Activated naive CD8-positive, alpha-beta T cell treated with anti-CD3 and anti-CD28 coated beads, Interleukin-2, amount 50 U/mL, for 24 hours (primary cell): Measurements from ENCODE around the gene LCMT1.
A peak's percentile ranks its signal among the peaks of the same experiment; 100 is the strongest.
"Not testable (repeated sequence)": the region's sequence is repeated elsewhere in the genome, so short reads cannot be mapped to it uniquely, and the experiment has no call there.

Experiments used
- ATAC-seq: fragments of 150-1000 bp; cut with Tn5 transposase; one replicate; pipeline ENCODE4 v1.10.0; 2021
- DNase-seq: peaks from one replicate; pipeline ENCODE4 v3.0.0; 2021
- H3K27ac Mint-ChIP-seq: one replicate; pipeline ENCODE4 v1.8.0; 2021; ENCODE audit warnings: mild to moderate bottlenecking, mixed read lengths
- H3K27me3 Mint-ChIP-seq: one replicate; pipeline ENCODE4 v1.8.0; 2021; ENCODE audit warnings: mixed read lengths
- H3K36me3 Mint-ChIP-seq: one replicate; pipeline ENCODE4 v1.8.0; 2021; ENCODE audit warnings: low read depth, mixed read lengths
- H3K4me1 Mint-ChIP-seq: one replicate; pipeline ENCODE4 v1.8.0; 2021; ENCODE audit warnings: mixed read lengths
- H3K4me3 Mint-ChIP-seq: one replicate; pipeline ENCODE4 v1.8.0; 2021; ENCODE audit warnings: mild to moderate bottlenecking, moderate library complexity, mixed read lengths
- H3K9me3 Mint-ChIP-seq: one replicate; pipeline ENCODE4 v1.8.0; 2021; ENCODE audit warnings: mixed read lengths

Gene LCMT1

DNA sequence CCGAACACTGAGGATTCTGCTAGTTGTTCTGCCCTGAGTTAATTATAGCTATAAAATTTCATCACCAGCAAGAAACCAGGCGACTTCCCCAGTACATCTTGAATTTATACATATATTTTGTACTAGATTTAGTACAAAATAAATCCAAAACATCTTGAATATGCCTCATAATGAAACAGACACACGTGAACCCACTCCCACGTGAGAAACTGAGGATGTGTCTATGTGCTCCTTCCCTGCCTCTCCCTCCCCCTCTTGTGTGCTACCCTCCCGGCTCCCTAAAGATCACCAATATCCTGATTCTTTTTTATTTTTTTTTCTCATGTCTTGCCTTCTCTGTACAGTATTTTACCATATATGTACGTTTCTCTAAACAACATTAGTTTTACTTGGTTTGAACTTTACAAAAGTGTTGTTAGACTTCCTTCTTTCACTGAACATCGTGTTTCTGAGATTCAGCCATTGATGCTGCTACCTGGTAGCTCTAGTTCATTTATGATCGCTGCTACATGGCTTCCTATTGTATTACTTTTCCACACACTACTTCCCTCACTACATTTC is 1.1 kb upstream of the LCMT1 start:
- peak overlapping the region; percentile 96 for H3K27ac Mint-ChIP-seq
- H3K9me3 Mint-ChIP-seq: no peaks in the 10 kb centered on the region
- peaks cover 1% of the 10 kb centered on the region for H3K36me3 Mint-ChIP-seq
- ATAC-seq: no peak
- no peaks in the 10 kb centered on the region for H3K27me3 Mint-ChIP-seq
- peak; percentile 62 for DNase-seq
- peaks cover 67% of the 10 kb centered on the region for H3K4me1 Mint-ChIP-seq
- H3K4me3 Mint-ChIP-seq: peak overlapping the region; percentile 87

GRCh38 chr16:25114121-25114520 is 2.6 kb downstream of the LCMT1 start:
- no peak for ATAC-seq
- H3K9me3 Mint-ChIP-seq: no peaks in the 10 kb centered on the region

GRCh38 chr16:25118851-25119578 is 7.5 kb downstream of the LCMT1 start:
- Mint-ChIP-seq H3K4me3 (no peak overlapping the region), H3K9me3 (no peaks in the 10 kb centered on the region), H3K4me1 (peaks cover 25% of the 10 kb centered on the region), H3K27me3 (no peaks in the 10 kb centered on the region), H3K27ac (peak overlapping the region; percentile 14), H3K36me3 (no peaks in the 10 kb centered on the region)
- no peak for DNase-seq
- no peak for ATAC-seq

More at GRCh38 chr16:25114121-25114520, 2.6 kb downstream of the LCMT1 start:
- no peak for DNase-seq
- Mint-ChIP-seq H3K27ac (no peak overlapping the region), H3K4me3 (no peak overlapping the region), H3K36me3 (peaks cover 1% of the 10 kb centered on the region), H3K27me3 (no peaks in the 10 kb centered on the region), H3K4me1 (peaks cover 51% of the 10 kb centered on the region)

DNA sequence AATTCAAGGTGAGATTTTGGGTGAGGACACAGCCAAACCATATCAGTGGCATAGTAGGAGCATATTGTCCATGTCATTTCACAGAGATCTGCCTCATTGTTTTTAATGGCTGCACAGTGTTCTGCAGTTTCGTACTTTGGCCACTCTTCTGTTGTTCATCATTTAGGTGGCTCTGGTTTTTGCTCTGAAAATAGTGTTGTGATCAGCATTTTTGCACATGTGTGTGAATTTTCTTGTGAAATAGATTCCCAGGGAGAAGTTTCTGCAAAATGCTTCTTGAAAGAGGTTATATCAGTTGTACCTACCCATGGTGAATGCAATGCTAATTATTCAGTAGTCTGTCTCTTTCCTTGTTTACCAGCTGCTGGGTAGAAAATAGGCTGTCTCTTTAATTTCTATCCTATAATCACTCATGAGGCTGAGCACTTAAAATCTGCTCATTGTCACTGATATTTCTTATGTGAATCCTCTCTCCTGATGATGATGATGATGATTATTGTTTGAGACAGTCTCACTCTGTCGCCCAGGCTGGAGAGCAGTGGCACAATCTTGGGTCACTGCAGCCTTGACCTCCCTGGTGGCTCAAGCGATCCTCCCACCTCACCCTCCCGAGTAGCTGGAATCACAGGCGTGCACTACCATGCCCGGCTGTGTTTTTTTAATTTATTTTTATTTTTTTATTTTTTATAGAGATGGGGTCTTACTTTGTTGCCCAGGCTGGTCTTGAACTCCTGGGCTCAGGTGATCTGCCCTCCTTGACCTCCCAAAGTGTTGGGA is 10.5 kb downstream of the LCMT1 start:
- H3K36me3 Mint-ChIP-seq: peaks cover 3% of the 10 kb centered on the region
- peaks cover 30% of the 10 kb centered on the region for H3K4me1 Mint-ChIP-seq
- no peaks in the 10 kb centered on the region for H3K9me3 Mint-ChIP-seq
- H3K4me3 Mint-ChIP-seq: no peak overlapping the region
- H3K27me3 Mint-ChIP-seq: no peaks in the 10 kb centered on the region
- DNase-seq: no peak
- H3K27ac Mint-ChIP-seq: no peak overlapping the region
- no peak for ATAC-seq

DNA sequence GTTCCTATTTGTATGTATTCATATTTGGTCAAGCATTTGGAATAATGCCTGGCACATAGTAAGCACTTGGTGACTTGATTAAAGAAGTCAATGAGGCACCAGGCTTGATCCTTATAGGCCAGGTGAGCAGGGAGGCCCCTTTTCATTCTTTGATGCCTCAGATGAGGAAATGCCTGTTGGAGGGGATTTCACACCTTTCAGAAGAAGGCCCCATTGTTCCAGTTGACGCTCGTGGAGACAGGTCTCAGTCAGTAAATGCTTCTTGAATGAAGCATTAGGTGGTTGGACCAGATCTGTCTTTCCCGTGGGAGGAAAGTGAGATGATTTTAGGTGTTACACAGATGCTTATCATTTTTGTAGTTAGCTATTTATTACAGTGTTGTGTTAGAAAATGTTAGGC is 13.0 kb downstream of the LCMT1 start:
- no peaks in the 10 kb centered on the region for H3K27me3 Mint-ChIP-seq
- H3K4me3 Mint-ChIP-seq: no peak overlapping the region
- no peaks in the 10 kb centered on the region for H3K9me3 Mint-ChIP-seq
- H3K27ac Mint-ChIP-seq: peak overlapping the region; percentile 4
- peaks cover 16% of the 10 kb centered on the region for H3K36me3 Mint-ChIP-seq
- peaks cover 32% of the 10 kb centered on the region for H3K4me1 Mint-ChIP-seq
- ATAC-seq (no peak), DNase-seq (no peak)

DNA sequence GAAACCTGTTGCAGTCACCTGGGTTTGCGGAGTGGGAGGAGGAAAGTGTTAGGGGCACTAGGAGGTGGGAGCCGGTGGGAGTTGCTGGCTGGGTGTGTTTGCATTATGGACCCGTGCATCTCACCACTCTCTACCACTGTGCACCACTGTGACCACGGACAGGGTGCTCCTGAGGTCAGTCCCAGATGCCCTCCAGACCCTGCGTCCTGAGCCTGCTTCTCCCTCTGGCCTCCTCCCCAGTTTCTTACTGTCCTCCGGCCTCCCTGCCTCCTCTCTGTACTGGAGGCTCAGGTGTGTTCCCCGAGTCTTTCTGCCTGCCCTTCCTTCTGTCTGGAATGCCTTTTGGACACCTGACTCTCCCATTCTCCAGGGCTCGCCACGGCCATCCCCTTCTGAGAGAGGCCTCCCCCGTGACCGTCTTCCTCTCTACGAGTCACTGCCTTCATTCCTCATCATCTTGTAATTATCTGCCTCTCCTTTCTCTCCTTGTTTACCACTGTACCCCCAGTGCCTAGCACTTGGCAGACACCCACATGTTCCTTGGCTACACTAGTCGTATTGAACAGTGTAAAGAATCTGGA is 14.6 kb downstream of the LCMT1 start:
- not testable (repeated sequence) for H3K4me3 Mint-ChIP-seq, DNase-seq, H3K27me3 Mint-ChIP-seq, ATAC-seq, H3K9me3 Mint-ChIP-seq
- peaks cover 32% of the 10 kb centered on the region for H3K4me1 Mint-ChIP-seq
- peak overlapping the region; percentile 15 for H3K27ac Mint-ChIP-seq
- peaks cover 21% of the 10 kb centered on the region for H3K36me3 Mint-ChIP-seq

- peaks cover 28% of the 10 kb centered on the region for H3K4me1 Mint-ChIP-seq
- H3K36me3 Mint-ChIP-seq: peaks cover 22% of the 10 kb centered on the region
- no peak overlapping the region for H3K4me3 Mint-ChIP-seq
- H3K27ac Mint-ChIP-seq: peak overlapping the region; percentile 15
- peak; percentile 87 for ATAC-seq
- peak; percentile 30 for DNase-seq
- H3K27me3 Mint-ChIP-seq: no peaks in the 10 kb centered on the region
- no peaks in the 10 kb centered on the region for H3K9me3 Mint-ChIP-seq
Observed at GRCh38 chr16:25126820-25127232, 15.3 kb downstream of the LCMT1 start.

DNA sequence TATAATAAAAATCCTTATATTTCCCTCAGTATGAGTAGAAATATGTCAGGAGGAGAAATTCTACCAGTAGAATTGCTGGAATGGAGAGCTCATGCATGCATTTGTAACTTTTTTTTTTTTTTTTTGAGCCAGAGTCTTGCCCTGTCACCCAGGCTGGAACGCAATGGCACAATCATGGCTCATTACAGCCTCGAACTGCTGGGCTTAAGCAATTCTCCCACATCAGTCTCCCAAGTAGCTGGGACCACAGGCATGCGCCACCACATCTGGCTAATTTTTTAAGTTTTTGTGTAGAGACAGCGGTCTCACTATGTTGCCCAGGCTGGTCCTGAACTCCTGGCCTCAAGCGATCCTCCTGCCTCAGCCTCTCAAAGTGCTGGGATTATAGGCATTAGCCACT is 21.2 kb downstream of the LCMT1 start:
- not testable (repeated sequence) for H3K27ac Mint-ChIP-seq, H3K9me3 Mint-ChIP-seq

GRCh38 chr16:25134166-25134700 is 22.7 kb downstream of the LCMT1 start:
- DNase-seq: no peak
- no peak overlapping the region for H3K27ac Mint-ChIP-seq
- no peaks in the 10 kb centered on the region for H3K27me3 Mint-ChIP-seq
- ATAC-seq: no peak
- no peak overlapping the region for H3K4me3 Mint-ChIP-seq
- H3K4me1 Mint-ChIP-seq: no peaks in the 10 kb centered on the region
- no peaks in the 10 kb centered on the region for H3K9me3 Mint-ChIP-seq
- H3K36me3 Mint-ChIP-seq: peaks cover 26% of the 10 kb centered on the region

More for the DNA sequence above, 21.2 kb downstream of the LCMT1 start:
- not testable (repeated sequence) for DNase-seq, ATAC-seq, H3K4me1 Mint-ChIP-seq, H3K4me3 Mint-ChIP-seq, H3K27me3 Mint-ChIP-seq
- H3K36me3 Mint-ChIP-seq: peaks cover 33% of the 10 kb centered on the region

DNA sequence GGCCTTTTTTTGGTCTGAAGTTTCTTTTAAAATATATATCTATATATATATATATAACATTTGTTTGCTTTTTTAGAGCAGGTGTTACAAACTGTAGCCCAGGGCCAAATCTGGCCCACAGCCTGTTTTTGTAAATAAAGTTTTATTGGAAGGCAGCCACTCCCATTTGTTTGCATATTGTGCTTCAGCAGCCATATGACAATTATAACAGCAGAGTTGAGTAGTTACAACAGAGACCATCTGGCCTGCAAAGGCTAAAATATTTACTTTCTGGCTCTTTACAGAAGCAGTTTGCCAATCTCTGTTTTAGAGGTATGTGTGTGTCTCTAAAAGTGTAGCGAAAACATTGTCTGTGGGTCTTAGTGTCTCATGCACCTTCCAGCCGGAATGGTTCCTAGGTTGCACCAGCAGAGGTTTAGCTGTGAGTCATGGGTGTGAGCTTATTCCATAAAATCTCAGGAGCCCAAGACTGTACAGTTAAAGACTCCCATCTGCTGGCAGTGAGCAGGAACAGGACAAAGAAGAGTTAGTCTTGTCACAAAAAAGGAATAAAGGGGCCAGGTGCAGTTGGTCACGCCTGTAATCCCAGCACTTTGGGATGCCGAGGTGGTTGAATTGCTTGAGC is 23.8 kb downstream of the LCMT1 start:
- no peaks in the 10 kb centered on the region for H3K9me3 Mint-ChIP-seq

DNA sequence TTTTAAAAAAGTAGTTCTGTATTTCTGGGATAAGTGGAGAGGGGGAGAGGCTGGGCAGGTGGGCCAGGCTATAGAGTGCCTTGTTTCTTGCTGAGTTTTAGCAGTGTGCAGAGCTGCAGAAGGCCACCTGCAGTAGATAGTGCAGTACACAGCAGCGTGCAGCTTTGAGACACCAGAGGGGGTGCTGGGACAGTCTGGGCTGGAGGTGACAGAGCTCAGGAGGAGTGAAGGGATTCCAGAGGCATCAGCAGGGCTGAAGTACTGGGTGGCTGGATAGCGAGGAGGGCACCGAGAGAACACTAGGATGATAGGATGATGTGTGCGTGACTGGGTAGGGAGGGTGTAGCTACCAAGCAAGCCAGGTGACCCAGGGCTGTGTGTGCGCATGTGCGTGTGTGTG is 26.6 kb downstream of the LCMT1 start:
- Mint-ChIP-seq H3K4me3 (no peak overlapping the region), H3K4me1 (no peaks in the 10 kb centered on the region), H3K27me3 (no peaks in the 10 kb centered on the region), H3K9me3 (no peaks in the 10 kb centered on the region), H3K27ac (no peak overlapping the region), H3K36me3 (peaks cover 20% of the 10 kb centered on the region)
- DNase-seq (no peak), ATAC-seq (peak; percentile 40)

More for the DNA sequence above, 23.8 kb downstream of the LCMT1 start:
- Mint-ChIP-seq H3K36me3 (peaks cover 23% of the 10 kb centered on the region), H3K27me3 (no peaks in the 10 kb centered on the region), H3K4me1 (no peaks in the 10 kb centered on the region), H3K4me3 (no peak overlapping the region), H3K27ac (no peak overlapping the region)
- DNase-seq: no peak
- no peak for ATAC-seq

DNA sequence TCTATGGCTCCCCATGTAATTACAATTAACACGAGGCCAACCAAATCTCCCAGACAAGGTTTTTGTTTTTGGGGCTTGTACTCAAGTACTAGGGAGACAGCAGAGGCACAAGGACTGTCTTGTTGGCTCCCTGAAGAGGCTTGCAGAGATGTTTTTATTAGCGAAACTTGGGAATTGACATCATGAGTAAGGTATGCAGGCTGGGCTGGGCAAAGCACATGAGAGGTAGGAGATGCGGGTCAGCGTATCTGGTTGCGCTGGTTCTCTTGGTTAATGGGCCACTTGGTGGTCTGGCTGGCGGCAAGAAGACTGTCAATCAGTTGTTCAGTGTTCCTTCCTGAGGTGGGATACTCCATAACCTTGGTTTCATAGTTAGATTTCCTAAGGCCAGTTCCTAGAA is 28.9 kb downstream of the LCMT1 start:
- H3K9me3 Mint-ChIP-seq: no peaks in the 10 kb centered on the region
- H3K27me3 Mint-ChIP-seq: no peaks in the 10 kb centered on the region
- H3K4me3 Mint-ChIP-seq: no peak overlapping the region
- H3K36me3 Mint-ChIP-seq: peaks cover 11% of the 10 kb centered on the region
- H3K4me1 Mint-ChIP-seq: no peaks in the 10 kb centered on the region
- ATAC-seq (no peak), DNase-seq (no peak)
- no peak overlapping the region for H3K27ac Mint-ChIP-seq

GRCh38 chr16:25141648-25142047 is 30.1 kb downstream of the LCMT1 start:
- ATAC-seq (no peak), DNase-seq (no peak)
- Mint-ChIP-seq H3K9me3 (no peaks in the 10 kb centered on the region), H3K4me3 (no peak overlapping the region), H3K36me3 (peaks cover 11% of the 10 kb centered on the region), H3K4me1 (no peaks in the 10 kb centered on the region), H3K27me3 (no peaks in the 10 kb centered on the region), H3K27ac (no peak overlapping the region)

DNA sequence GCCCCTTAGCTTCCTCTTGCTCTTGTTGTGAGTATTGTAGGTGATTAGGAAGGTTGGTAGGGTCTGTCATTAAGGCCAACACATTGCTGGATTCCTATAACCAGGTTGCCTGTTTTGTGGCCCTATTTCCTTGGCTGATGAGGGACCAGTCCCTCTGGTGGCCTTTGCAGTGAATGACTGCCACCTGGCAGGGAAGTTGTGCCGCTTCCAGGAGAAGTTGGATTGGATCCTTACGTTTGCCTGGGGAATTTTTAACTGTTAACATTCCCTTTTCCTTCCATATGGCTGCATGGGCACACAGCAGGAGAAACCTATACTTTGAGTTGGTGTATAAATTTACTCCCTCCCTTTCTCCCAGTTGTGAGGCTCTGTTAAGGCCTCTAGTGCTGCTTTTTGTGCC is 32.4 kb downstream of the LCMT1 start:
- no peak for DNase-seq
- H3K4me3 Mint-ChIP-seq: no peak overlapping the region
- no peaks in the 10 kb centered on the region for H3K4me1 Mint-ChIP-seq
- no peak for ATAC-seq
- H3K36me3 Mint-ChIP-seq: peaks cover 15% of the 10 kb centered on the region
- no peak overlapping the region for H3K27ac Mint-ChIP-seq
- no peaks in the 10 kb centered on the region for H3K9me3 Mint-ChIP-seq
- H3K27me3 Mint-ChIP-seq: no peaks in the 10 kb centered on the region
